Measurements from ENCODE around the gene PWWP2B. TPM values are rescaled to one million over a fixed set of nuclear protein-coding genes. Genes with fewer than 3 reads are reported as not detected.

The PWWP2B gene
- total and polyA plus RNA-seq, 10 of the 15 experiments (the other 5 are each of a cell fraction or from before 2014, with no cell fraction given): 0.04 to 0.87 (median 0.35) TPM; not detected in 4

DNA sequence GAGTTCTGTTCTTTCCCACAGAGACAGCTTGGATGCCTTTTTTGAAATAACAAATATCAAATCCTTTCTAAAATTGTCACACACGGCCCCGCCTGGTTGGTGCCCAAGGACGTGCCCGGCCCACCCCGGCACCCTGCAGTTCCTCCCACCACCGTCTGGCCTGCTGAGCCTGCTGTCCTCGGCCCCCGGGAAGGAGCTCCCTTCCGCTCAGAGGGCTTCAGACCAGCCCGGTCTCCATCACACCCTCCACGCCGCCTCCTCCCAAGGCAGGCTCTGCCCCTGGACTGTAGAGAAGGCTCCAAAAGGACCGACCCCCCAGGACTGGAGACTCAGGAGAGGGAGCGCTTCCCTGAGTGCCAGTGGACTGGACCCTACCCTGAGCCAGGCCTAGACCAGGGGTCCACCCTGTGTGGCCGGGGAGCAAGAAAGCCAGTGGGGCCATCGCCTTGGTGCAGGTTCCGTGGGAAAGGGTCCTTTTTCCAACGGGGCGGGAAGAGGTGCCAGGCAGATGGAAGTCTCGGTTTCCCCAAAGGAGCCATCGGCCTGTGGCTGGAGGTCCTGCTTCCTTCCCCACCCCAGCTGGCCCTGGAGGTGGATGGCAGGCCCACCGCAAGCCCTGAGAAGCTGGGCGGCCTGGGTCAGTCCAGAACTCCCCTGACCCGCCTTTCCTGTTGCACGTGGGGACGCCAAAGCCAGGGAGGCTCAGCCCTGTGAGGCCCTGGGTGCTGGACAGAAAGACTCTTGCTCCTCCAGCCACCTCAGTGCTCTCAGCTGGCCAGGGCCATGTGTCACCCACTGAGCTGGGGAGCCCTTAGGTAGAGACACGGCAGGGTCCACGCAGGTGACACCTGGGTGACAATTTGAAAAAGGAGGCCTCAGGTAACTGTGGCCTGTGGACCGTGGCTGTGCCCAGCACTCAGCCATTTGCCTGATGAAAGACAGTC is 69.8 kb downstream of the PWWP2B start:
- ChIA-PET CTCF (no interaction called here), SMC1A (ENCODE audit: uncharacterized antibody, unreplicated experiment) (no interaction called here), POLR2A (no interaction called here), RAD21 (ENCODE audit: unreplicated experiment) (no interaction called here)
- BruUV-seq (replicated peaks): no TSS peak
- H4K20me1 ChIP-seq (ENCODE audit: control insufficient read depth, insufficient read depth): no peaks in the 10 kb centered on the region; the same call in 1 of the 2 replicates
- no peak overlapping the region for H3K4me2 ChIP-seq (ENCODE audit: control insufficient read depth, insufficient read depth)
- H2AFZ ChIP-seq (ENCODE audit: control insufficient read depth, low read depth, low read length): no peak overlapping the region
- no peaks in the 10 kb centered on the region; the same call in 2 of the 3 replicates for H3K9me3 ChIP-seq (replicated peaks; ENCODE audit: control insufficient read depth, insufficient read depth, low read length)
- 54% methylated on average over 29 of the region's 29 CpGs for WGBS (ENCODE audit: insufficient coverage, insufficient replicate concordance, low lambda C conversion rate, missing lambda C conversion rate)
- no peaks in the 10 kb centered on the region for H3K79me2 ChIP-seq (ENCODE audit: control insufficient read depth, insufficient read depth, low read length)
- no peak overlapping the region for H3K9ac ChIP-seq (ENCODE audit: control insufficient read depth, insufficient read depth, low read length)
- intact Hi-C loops (cut with micrococcal nuclease; ENCODE audit: unreplicated experiment) (no loop called here), in situ Hi-C loops (cut with MboI) (no loop called here)
- H3K27me3 ChIP-seq (replicated peaks in 1 of 2; ENCODE audit: control insufficient read depth in 2 of 2, insufficient read depth in 2 of 2, low read length in 1 of 2): no peaks in the 10 kb centered on the region
- H3K4me3 ChIP-seq: no peak overlapping the region
- FAIRE-seq: no peak
- no peak for DNase-seq (ENCODE audit: low read depth, low spot score)
- H3K27ac ChIP-seq (ENCODE audit: control insufficient read depth, insufficient read depth): no peak overlapping the region
- H3K36me3 ChIP-seq (ENCODE audit: control insufficient read depth in 2 of 2, insufficient read depth in 2 of 2, low read length in 1 of 2): no peaks in the 10 kb centered on the region
- no peaks in the 10 kb centered on the region for H3K4me1 ChIP-seq (ENCODE audit: control insufficient read depth, insufficient read depth, low read length)
- ATAC-seq: no peak; the same call in 2 of the 3 replicates
- TF ChIP-seq NBN (IDR thresholded peaks at IDR 0.05) (no peak), EED (IDR thresholded peaks at IDR 0.05; ENCODE audit: low read depth) (no peak), LARP7 (IDR thresholded peaks at IDR 0.05) (no peak), ELK1 (IDR thresholded peaks at IDR 0.05; ENCODE audit: low read depth, low read length) (no peak), CHD4 (IDR thresholded peaks at IDR 0.05) (no peak), RUNX3 (IDR thresholded peaks at IDR 0.05; ENCODE audit: low read length) (no peak), MTA2 (IDR thresholded peaks at IDR 0.05; ENCODE audit: low read depth) (no peak), CHD2 (IDR thresholded peaks at IDR 0.05; ENCODE audit: borderline replicate concordance, low read depth, low read length) (no peak), NR2C2 (IDR thresholded peaks at IDR 0.05; ENCODE audit: borderline replicate concordance, control insufficient read depth, insufficient read length, low read depth) (no peak), MAX (IDR thresholded peaks at IDR 0.05; ENCODE audit: low read depth, low read length) (no peak), KDM1A (IDR thresholded peaks at IDR 0.05; ENCODE audit: borderline replicate concordance) (no peak), RAD51 (IDR thresholded peaks at IDR 0.05) (no peak), TCF12 (IDR thresholded peaks at IDR 0.05; ENCODE audit: low read depth, low read length) (no peak)
- TF ChIP-seq, protein P1, sequence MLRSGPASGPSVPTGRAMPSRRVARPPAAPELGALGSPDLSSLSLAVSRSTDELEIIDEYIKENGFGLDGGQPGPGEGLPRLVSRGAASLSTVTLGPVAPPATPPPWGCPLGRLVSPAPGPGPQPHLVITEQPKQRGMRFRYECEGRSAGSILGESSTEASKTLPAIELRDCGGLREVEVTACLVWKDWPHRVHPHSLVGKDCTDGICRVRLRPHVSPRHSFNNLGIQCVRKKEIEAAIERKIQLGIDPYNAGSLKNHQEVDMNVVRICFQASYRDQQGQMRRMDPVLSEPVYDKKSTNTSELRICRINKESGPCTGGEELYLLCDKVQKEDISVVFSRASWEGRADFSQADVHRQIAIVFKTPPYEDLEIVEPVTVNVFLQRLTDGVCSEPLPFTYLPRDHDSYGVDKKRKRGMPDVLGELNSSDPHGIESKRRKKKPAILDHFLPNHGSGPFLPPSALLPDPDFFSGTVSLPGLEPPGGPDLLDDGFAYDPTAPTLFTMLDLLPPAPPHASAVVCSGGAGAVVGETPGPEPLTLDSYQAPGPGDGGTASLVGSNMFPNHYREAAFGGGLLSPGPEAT (IDR thresholded peaks at IDR 0.05; ENCODE audit: low read depth): no peak
- TF ChIP-seq, protein P2, sequence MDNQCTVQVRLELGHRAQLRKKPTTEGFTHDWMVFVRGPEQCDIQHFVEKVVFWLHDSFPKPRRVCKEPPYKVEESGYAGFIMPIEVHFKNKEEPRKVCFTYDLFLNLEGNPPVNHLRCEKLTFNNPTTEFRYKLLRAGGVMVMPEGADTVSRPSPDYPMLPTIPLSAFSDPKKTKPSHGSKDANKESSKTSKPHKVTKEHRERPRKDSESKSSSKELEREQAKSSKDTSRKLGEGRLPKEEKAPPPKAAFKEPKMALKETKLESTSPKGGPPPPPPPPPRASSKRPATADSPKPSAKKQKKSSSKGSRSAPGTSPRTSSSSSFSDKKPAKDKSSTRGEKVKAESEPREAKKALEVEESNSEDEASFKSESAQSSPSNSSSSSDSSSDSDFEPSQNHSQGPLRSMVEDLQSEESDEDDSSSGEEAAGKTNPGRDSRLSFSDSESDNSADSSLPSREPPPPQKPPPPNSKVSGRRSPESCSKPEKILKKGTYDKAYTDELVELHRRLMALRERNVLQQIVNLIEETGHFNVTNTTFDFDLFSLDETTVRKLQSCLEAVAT (IDR thresholded peaks at IDR 0.05): no peak
- TF ChIP-seq, protein P3, sequence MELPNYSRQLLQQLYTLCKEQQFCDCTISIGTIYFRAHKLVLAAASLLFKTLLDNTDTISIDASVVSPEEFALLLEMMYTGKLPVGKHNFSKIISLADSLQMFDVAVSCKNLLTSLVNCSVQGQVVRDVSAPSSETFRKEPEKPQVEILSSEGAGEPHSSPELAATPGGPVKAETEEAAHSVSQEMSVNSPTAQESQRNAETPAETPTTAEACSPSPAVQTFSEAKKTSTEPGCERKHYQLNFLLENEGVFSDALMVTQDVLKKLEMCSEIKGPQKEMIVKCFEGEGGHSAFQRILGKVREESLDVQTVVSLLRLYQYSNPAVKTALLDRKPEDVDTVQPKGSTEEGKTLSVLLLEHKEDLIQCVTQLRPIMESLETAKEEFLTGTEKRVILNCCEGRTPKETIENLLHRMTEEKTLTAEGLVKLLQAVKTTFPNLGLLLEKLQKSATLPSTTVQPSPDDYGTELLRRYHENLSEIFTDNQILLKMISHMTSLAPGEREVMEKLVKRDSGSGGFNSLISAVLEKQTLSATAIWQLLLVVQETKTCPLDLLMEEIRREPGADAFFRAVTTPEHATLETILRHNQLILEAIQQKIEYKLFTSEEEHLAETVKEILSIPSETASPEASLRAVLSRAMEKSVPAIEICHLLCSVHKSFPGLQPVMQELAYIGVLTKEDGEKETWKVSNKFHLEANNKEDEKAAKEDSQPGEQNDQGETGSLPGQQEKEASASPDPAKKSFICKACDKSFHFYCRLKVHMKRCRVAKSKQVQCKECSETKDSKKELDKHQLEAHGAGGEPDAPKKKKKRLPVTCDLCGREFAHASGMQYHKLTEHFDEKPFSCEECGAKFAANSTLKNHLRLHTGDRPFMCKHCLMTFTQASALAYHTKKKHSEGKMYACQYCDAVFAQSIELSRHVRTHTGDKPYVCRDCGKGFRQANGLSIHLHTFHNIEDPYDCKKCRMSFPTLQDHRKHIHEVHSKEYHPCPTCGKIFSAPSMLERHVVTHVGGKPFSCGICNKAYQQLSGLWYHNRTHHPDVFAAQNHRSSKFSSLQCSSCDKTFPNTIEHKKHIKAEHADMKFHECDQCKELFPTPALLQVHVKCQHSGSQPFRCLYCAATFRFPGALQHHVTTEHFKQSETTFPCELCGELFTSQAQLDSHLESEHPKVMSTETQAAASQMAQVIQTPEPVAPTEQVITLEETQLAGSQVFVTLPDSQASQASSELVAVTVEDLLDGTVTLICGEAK (IDR thresholded peaks at IDR 0.05; ENCODE audit: borderline replicate concordance): no peak
